NCI-H187 (cell line): ENCODE data around the gene NFASC.

Source experiments
- DNase-seq, 2 experiments: peaks; one replicate each; lab custom pipeline; 2025; lab: John Stamatoyannopoulos, UW

The NFASC gene

DNA sequence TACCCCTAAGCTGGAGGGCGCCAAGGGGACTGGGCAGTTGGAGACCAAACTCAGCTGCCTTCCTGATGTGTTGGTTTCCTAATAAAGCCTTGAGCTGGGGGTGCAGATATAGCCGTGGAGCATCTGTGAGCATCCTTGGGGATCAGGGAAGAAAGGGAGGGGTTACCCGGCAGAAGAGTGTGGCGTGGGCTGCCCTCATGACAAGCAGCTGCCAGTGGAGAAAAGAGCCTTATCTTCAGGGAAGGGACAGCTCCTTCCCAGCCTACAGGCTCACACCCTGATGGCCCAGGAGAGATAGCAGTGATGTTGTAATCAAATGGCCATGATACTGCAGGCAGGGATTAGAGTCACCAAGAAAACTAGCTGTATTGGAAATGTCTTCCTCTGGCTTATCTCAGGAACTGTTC lies 10.8 kb upstream of the NFASC start:
- no peak for DNase-seq

DNA sequence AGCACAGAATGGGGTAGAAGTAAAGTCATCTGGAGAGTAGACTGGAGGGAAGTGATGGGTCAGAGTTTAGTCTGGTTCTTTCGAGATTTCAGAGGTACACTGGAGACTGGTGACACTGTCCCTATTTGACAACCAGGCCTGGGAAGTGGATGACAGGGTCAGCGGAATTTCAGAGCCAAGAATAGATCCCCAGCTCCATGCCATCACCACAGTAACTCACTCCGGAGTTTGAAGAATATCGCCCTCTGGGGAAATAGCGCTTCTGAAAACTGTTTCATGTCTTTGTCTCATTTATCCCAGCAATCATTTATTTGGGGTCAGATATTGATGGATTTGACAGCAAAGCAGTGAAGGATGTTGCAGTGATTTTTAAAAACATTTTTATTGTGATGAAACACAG lies 7.6 kb upstream of the NFASC start:
- no peak for DNase-seq

DNA sequence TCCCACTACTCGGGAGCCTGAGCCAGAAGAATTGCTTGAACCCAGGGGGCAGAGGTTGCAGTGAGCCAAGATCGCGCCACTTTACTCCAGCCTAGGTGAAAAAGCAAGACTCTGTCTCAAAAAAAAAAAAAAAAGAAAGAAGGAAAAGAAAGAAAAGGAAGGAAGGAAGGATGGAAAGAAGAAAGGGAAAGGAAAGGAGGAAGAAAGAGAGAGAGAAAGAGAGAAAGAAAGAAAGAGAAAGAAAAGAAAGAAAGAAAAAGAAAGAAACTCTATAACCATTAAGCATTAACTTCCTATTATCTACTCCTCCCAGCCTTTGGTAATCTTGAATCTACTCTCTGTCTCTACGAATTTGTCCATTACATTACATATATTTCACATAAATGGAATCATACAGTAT lies 6.9 kb upstream of the NFASC start:
- DNase-seq = no peak

GRCh38 chr1:204866051-204866596 lies 4.5 kb upstream of the NFASC start:
- DNase-seq = no peak

GRCh38 chr1:204867203-204867602 lies 3.5 kb upstream of the NFASC start:
- no peak for DNase-seq

DNA sequence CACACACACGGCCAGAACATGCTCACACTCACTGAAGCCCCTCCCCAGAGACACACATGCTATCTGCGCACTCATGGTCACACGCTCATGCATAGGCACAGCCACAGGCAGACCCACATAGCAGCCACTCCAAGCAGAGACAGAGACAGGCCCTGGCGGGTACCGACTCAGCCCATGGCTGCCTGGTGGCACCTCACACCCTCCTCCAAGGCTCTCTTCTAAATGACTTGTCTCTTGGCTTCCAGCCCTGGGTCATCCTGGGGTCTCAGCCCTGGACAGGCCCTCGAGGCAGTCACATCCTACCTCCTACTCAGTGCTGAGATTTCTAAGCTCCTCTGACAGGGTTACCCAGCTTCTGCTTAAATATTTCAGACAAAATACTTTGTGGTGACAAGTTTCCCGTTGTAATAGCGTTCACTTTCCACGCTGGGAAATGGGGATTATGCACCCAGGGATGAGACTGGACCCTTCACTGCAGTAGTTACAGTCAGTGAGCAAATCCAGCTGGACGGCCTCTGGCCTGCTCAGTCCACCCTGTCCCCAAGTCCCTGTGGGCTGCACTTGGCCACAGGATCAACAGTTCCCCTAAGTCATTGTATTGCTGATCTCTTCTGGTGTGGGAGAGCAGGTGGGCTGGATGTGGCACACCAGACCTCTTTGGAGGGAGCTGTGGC lies 2.9 kb upstream of the NFASC start:
- DNase-seq = no peak

- DNase-seq = no peak
Observed at GRCh38 chr1:204868340-204868700, 2.3 kb upstream of the NFASC start.

GRCh38 chr1:204869097-204869496 lies 1.6 kb upstream of the NFASC start:
- DNase-seq = no peak

DNA sequence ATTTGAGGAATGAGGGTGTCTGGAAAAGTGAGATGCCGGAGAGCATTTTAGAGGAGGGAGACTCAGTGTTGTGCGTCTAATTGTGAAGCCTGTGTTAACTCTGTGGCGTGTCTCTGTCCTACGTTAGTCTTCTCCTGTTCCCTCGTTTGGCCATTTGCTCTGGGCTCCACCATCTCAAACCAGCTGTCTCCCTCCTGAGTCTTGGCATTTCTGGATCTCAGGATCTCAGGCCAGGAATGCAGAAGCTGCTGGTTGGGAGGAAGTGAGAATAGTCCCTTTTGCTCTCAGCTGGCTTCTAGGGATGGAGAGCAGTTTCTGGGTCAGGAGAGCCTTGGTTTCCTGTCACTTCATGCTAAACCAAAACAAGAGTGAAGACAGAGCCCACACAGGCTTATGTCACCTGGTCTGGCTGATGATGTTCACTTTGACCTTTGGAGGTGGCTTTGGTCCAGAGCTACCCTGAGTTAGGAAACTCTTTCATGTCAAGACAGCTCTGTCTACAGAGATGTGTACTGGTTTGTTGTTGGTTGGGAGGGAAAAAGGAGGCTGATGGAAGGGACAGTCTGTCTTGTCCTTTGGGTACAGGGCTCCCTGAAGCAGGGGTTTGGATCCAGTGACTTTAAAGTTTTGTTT lies 859 bp downstream of the NFASC start:
- DNase-seq = no peak

DNA sequence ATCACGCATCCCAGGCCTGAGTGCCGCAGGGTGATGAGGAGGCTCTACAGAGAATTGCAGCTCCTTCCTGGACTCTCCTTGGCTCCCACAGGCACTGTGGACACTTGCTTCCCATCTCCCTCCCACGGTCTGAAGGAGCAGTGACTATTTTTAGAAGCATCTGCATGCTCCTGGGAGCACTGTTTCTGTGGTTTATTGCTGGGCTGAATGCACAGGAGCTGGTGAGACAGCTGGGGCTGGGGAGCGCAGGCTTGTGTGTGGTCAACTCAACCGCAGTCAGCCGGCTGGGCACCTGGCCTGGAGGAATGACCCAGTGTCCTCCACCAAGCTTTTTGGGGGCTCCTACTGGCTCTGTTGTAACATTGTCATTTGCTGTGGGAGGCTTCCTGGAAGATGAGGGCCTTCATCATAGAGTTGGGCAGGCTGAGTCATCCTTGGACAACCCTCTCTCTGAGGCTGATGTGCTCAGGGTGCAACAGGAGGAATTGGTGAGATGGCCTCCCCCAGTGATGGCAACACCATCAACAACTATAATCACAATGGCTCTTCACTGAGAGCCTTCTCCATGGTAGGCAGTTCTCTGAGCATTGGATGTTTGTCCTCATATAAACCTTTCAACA lies 1.7 kb downstream of the NFASC start:
- DNase-seq = no peak

DNA sequence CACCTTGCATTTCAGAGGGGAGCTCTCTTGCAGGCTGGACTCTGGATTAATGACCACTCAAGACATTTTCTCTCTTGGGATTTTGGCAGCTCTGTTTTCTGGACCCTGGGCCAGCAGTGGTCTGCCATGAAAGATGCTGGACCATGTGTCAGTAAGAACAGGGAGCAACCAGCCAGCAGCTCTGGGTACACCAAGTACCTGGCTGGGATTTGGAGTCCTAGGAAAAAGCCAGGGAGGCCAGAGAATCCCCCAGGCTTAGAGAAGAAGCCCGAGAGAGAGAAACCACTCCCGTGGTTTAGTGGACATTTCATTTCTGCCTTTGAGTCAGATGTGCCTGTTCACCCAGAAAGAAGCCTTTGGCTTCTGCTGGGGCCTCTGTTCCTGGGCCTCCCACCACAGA lies 2.5 kb downstream of the NFASC start:
- DNase-seq = no peak

DNA sequence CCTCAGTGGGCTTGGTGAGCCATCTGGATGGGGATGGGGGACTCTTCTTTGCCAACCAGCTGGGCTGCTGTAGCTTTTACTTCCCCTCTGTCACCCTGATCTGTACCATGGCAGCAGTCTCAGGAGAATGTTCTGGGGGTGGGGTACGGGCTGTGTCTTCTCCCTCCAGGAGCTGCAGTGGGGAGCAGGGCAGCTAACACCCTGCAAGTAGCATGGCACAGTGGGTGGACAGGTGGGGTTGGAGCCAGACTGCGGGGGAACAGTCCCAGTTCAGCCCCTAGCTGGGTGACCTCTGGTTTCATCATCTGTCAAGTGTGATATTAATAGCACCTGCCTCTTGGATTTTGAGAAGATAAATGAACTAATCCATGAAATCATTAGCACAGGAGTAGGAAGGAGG lies 3.1 kb downstream of the NFASC start:
- no peak for DNase-seq

DNA sequence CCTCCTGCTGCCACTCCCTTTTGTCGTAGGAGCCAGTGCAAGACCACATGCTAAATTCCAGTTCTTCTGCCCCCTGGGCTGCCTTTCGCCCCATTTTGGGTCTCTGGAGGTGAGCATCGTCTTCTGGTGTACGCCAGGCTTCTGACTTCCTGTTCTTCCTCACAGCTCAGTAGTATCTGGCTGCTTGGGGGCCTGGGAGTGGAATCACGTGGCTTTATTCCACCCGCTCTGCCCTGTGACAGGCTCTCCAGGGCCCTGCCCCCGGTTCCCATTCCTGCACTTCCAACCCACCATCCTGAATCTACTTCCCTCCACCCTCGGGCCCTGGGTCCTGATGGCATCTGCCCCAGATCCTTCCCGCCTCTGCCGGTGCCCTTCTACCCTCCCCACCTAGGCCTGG lies 3.6 kb downstream of the NFASC start:
- no peak for DNase-seq

GRCh38 chr1:204875255-204875654 lies 4.6 kb downstream of the NFASC start:
- DNase-seq = no peak

GRCh38 chr1:204878621-204879234 lies 8.1 kb downstream of the NFASC start:
- DNase-seq = no peak

DNA sequence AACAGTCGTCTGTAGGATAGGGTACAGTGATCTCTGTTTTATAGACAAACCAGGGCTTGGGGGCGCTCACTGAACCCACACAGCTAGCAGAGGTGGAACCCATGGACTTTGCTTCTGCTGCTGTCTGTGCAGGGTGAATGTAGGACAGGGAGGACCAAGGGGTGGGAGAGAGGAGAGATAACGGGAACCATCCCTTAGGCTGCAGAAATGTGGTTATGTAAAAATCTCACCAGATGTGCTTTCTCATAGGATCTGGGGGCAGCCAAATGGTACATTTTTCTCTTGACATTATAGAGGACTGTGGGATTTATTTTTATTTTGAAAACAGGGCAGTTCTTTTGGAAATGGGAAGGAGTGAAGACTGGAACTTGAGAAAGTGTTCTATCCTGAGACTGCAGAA lies 8.7 kb downstream of the NFASC start:
- DNase-seq = no peak

DNA sequence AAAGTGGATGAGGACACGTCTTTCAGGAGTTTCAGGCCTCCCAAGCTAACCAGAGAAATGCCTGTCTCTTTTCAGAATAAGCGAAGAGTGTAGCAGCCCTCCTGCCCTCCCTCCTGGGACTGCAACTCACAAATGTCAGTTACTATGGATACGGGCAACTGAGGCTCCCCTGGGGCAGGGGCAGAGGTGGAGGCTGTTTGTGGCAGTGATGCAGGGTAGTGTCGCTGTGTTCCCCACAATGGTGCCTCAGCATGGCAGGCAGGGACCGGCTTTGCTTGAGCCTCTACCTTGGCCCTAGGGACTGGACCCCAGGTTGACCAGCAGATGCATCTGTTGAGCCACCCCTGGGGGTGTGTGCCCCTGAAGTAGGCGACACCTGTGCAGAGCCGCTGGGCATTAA lies 10.2 kb downstream of the NFASC start:
- no peak for DNase-seq

GRCh38 chr1:204882479-204882878 lies 11.8 kb downstream of the NFASC start:
- DNase-seq = no peak

DNA sequence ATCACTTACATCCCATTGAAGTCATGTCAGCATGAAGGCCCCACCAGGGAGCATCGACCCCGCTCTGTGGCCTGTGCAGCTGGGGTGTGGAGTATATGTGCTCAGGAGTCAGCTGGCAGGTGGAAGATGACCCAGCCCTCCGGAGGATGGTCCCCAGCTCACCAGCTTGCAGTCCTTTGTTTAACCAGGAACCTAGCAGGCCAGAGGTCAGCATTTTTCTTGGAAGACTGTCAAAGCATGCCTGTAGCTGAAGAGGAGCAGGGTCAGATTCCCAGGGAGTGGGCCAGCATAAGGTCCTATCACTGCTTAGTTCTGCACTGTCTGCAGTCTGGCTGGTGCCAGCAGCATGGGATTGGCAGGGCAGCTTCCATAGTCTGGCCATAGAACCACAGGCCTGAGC lies 12.7 kb downstream of the NFASC start:
- DNase-seq = no peak

GRCh38 chr1:204885288-204885711 lies 14.6 kb downstream of the NFASC start:
- DNase-seq = no peak

- no peak for DNase-seq
Observed at GRCh38 chr1:204885790-204886189, 15.1 kb downstream of the NFASC start.

DNA sequence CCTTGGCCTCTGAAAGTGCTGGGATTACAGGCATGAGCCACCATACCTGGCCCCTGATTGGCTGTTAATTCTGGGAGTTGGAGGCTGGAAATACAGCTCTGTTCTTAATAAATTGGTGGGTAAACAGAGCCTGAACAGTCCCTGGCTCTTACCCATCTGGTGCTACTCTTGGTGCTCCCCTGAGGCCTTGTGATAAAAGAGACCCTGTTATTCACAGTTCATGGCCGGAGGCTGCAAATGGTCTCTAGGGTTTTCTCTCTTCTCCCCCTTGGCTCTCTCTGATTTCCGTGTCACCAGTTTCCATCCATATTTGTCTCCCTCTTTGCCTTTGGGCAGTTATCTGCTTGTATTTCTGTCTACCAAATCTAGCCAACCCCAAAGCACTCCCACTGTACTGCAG lies 17.2 kb downstream of the NFASC start:
- DNase-seq = no peak

DNA sequence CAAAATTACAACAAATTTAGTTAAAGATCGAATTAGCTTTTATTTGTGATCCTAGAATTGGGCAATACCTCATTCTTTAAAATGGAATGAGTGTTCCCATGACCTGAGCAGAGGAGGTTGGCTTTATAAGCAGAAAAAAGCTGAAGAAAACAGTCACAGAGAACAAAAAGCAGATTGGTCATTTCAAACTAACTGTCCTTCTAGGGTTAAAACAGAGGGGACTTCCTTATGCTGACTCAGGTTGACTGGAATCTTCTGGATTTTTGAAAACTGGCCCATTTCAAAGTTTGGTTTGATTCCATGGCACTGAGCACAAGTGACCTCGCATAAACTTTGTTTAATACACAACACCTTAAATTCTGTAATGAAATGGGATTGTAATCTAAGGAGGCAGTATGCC lies 17.6 kb downstream of the NFASC start:
- DNase-seq = no peak
